Fibroblast of lung (primary cell): Measurements from ENCODE around the gene GABBR1. TPM values are rescaled to one million over a fixed set of nuclear protein-coding genes. Genes with fewer than 3 reads are reported as not detected.

Source experiments
- DNase-seq, 2 donors: peaks; one replicate each; pipeline versions ENCODE4 v3.0.0 to v3.0.0-alpha.2; 2010; ENCODE audit warnings: low read depth in 2 of 2
- H2AFZ ChIP-seq: 2 replicates; pipeline ENCODE4 v1.5.1; 2012; ENCODE audit warnings: low read length, control low read depth, inconsistent platforms
- H3K27ac ChIP-seq: 2 replicates; pipeline ENCODE4 v1.5.1; 2011; ENCODE audit warnings: low read length, control low read depth; ENCODE audit not compliant: insufficient read depth
- H3K27me3 ChIP-seq: 2 replicates; pipeline ENCODE4 v1.5.1; 2011; ENCODE audit warnings: mild to moderate bottlenecking, low read length; ENCODE audit not compliant: control insufficient read depth, insufficient read depth
- H3K36me3 ChIP-seq: 2 replicates; pipeline ENCODE4 v1.5.1; 2011; ENCODE audit warnings: low read length; ENCODE audit not compliant: control insufficient read depth, insufficient read depth
- H3K4me1 ChIP-seq: 2 replicates; pipeline ENCODE4 v1.5.1; 2011; ENCODE audit warnings: low read length; ENCODE audit not compliant: control insufficient read depth, insufficient read depth; ENCODE audit errors: extremely low read depth
- H3K4me2 ChIP-seq: 2 replicates; pipeline ENCODE4 v1.5.1; 2011; ENCODE audit warnings: low read length, control low read depth; ENCODE audit not compliant: insufficient read depth; ENCODE audit errors: extremely low read depth
- H3K4me3 ChIP-seq, 4 experiments: fragments of 200-600 bp in 1 of 4; sonication (generic) in 1 of 4; replicated peaks in 1 of 4; 2 replicates each; pipeline ENCODE4 v1.5.1; 2011 to 2016; ENCODE audit warnings: low read length in 4 of 4, low read depth in 3 of 4, mild to moderate bottlenecking in 3 of 4, control low read depth in 2 of 4, inconsistent platforms in 1 of 4, mixed read lengths in 1 of 4; ENCODE audit not compliant: insufficient read depth in 1 of 4; ENCODE audit errors: control extremely low read depth in 1 of 4
- H3K79me2 ChIP-seq: 2 replicates; pipeline ENCODE4 v1.5.1; 2012; ENCODE audit warnings: mild to moderate bottlenecking, low read length, inconsistent platforms; ENCODE audit not compliant: control insufficient read depth, insufficient read depth
- H3K9ac ChIP-seq: 2 replicates; pipeline ENCODE4 v1.5.1; 2011; ENCODE audit warnings: mild to moderate bottlenecking, low read length, control low read depth; ENCODE audit not compliant: insufficient read depth
- H3K9me3 ChIP-seq: 2 replicates; pipeline ENCODE4 v1.5.1; 2012; ENCODE audit warnings: low read depth, low read length; ENCODE audit not compliant: control insufficient read depth, insufficient read depth
- H4K20me1 ChIP-seq: 2 replicates; pipeline ENCODE4 v1.5.1; 2011; ENCODE audit warnings: low read length; ENCODE audit not compliant: control insufficient read depth, insufficient read depth; ENCODE audit errors: extremely low read depth
- CTCF ChIP-seq, 2 donors: IDR thresholded peaks in 1 of 2; conservative IDR thresholded peaks in 1 of 2; 1 replicate in 1 of 2; 2 replicates in 1 of 2; pipeline ENCODE4 v1.5.1; 2011 to 2012; ENCODE audit warnings: low read length in 2 of 2, control low read depth in 1 of 2, inconsistent platforms in 1 of 2, low read depth in 1 of 2, mild to moderate bottlenecking in 1 of 2
- EZH2 ChIP-seq: IDR thresholded peaks from 2 replicates; pipeline ENCODE4 v1.5.1; 2012; ENCODE audit warnings: low read length, control low read depth, mild to moderate bottlenecking; ENCODE audit errors: missing control alignments
- polyA plus RNA-seq, 2 donors: library from polyadenylated mRNA; depleted of rRNA in 1 of 2; stranded (reverse) in 1 of 2; unstranded in 1 of 2; fragments of >200 nt; gene quantifications; 2 replicates each; pipeline ENCODE4 v1.2.1, GENCODE V29; 2011 to 2012; ENCODE audit warnings: missing spikeins in 1 of 2
- total RNA-seq: library from RNA; depleted of rRNA; stranded (reverse); fragments of >200 nt; gene quantifications from 2 replicates; pipeline ENCODE4 v1.2.1, GENCODE V29; 2014

The GABBR1 gene
- total and polyA plus RNA-seq, 2 donors (not counting 1 experiment from before 2014, with no cell fraction given), result 10.9 to 13.4 TPM

- Histone ChIP-seq H3K27ac (no peak overlapping the region), H2AFZ (no peak overlapping the region), H3K27me3 (peaks cover 17% of the 10 kb centered on the region), H3K4me1 (no peaks in the 10 kb centered on the region), H3K4me3 (peak overlapping the region in 1 of 4 experiments; percentile 35), H3K9me3 (no peaks in the 10 kb centered on the region), H3K36me3 (no peaks in the 10 kb centered on the region), H3K4me2 (no peak overlapping the region), H3K79me2 (no peaks in the 10 kb centered on the region), H3K9ac (no peak overlapping the region), H4K20me1 (no peaks in the 10 kb centered on the region)
- no peak for TF ChIP-seq CTCF (conservative IDR thresholded peaks at IDR 0.05 in 1 of 2, IDR thresholded peaks at IDR 0.05 in 1 of 2; ENCODE audit: low read depth in 1 of 2, low read length in 2 of 2)
- TF ChIP-seq EZH2, result peak; percentile 43
- peak; percentile 30 to 57 for DNase-seq
Observed at GRCh38 chr6:29553268-29554057, 79.5 kb downstream of the GABBR1 start.

- TF ChIP-seq CTCF (conservative IDR thresholded peaks at IDR 0.05 in 1 of 2, IDR thresholded peaks at IDR 0.05 in 1 of 2; ENCODE audit: low read depth in 1 of 2, low read length in 2 of 2) (no peak), EZH2 (no peak)
- no peaks in the 10 kb centered on the region for H3K36me3 ChIP-seq
- peaks cover 17% of the 10 kb centered on the region for H3K27me3 ChIP-seq
- H3K9ac ChIP-seq, result no peak overlapping the region
- peak; percentile 53 to 81 for DNase-seq
- H3K79me2 ChIP-seq, result no peaks in the 10 kb centered on the region
- H4K20me1 ChIP-seq, result no peaks in the 10 kb centered on the region
- no peaks in the 10 kb centered on the region for H3K4me1 ChIP-seq
- H3K4me2 ChIP-seq, result no peak overlapping the region
- H3K27ac ChIP-seq, result no peak overlapping the region
- no peaks in the 10 kb centered on the region for H3K9me3 ChIP-seq
- no peak overlapping the region for H2AFZ ChIP-seq
- no peak overlapping the region for H3K4me3 ChIP-seq
Observed at GRCh38 chr6:29552512-29553051, 80.4 kb downstream of the GABBR1 start.

- Histone ChIP-seq H3K79me2 (no peaks in the 10 kb centered on the region), H3K4me3 (no peak overlapping the region), H3K27me3 (no peaks in the 10 kb centered on the region), H3K4me2 (no peak overlapping the region), H3K9me3 (no peaks in the 10 kb centered on the region), H3K36me3 (no peaks in the 10 kb centered on the region), H4K20me1 (no peaks in the 10 kb centered on the region), H3K9ac (no peak overlapping the region), H3K4me1 (no peaks in the 10 kb centered on the region), H2AFZ (no peak overlapping the region), H3K27ac (no peak overlapping the region)
- DNase-seq, result no peak
- TF ChIP-seq CTCF (conservative IDR thresholded peaks at IDR 0.05 in 1 of 2, IDR thresholded peaks at IDR 0.05 in 1 of 2; ENCODE audit: low read depth in 1 of 2, low read length in 2 of 2), result no peak
- TF ChIP-seq EZH2, result no peak
Observed at GRCh38 chr6:29547573-29547972, 85.4 kb downstream of the GABBR1 start.
